Measurements from ENCODE around the gene LRRFIP1. TPM values are rescaled to one million over a fixed set of nuclear protein-coding genes. Genes with fewer than 3 reads are reported as not detected.

The LRRFIP1 gene
- total and polyA plus RNA-seq, 9 of the 15 experiments (the other 6 are each of a cell fraction or from before 2014, with no cell fraction given) = 13.1 to 45.2 (median 31.3) TPM

- 6% methylated on average over 15 of the region's 39 CpGs for WGBS (ENCODE audit: insufficient coverage, low coverage, missing lambda C conversion rate)
- Histone ChIP-seq H4K20me1 (replicated peaks; ENCODE audit: control insufficient read depth, insufficient read depth, low read length) (no peaks in the 10 kb centered on the region), H3K4me2 (ENCODE audit: insufficient read depth, low read length) (no peak overlapping the region), H3K36me3 (ENCODE audit: control insufficient read depth, insufficient read depth, low read length) (no peaks in the 10 kb centered on the region), H3K27me3 (ENCODE audit: control insufficient read depth in 2 of 2, insufficient read depth in 2 of 2, low read length in 2 of 2) (peaks cover 21 to 32% of the 10 kb centered on the region in 2 experiments; a peak in 4 of 5 replicates), H3K79me2 (ENCODE audit: control insufficient read depth, insufficient read depth, low read length) (no peaks in the 10 kb centered on the region), H3K9me3 (replicated peaks; ENCODE audit: control insufficient read depth, insufficient read depth, low read depth, low read length) (no peaks in the 10 kb centered on the region), H3K27ac (ENCODE audit: extremely low read depth, low read depth, low read length) (no peak overlapping the region), H3K4me3 (no peak overlapping the region), H3K9ac (ENCODE audit: insufficient read depth in 1 of 2, low read depth in 2 of 2, low read length in 2 of 2) (no peak overlapping the region), H3K4me1 (replicated peaks in 1 of 2; ENCODE audit: control insufficient read depth in 2 of 2, insufficient read depth in 2 of 2, low read length in 2 of 2) (peaks cover 0 to 10% of the 10 kb centered on the region in 2 experiments; a peak in 4 of 5 replicates), H3K9me1 (ENCODE audit: control insufficient read depth, insufficient read depth, low read length) (no peaks in the 10 kb centered on the region), H2AFZ (ENCODE audit: low read depth, low read length) (no peak overlapping the region)
- no TSS peak for BruUV-seq (replicated peaks)
- intact Hi-C loops (cut with micrococcal nuclease) (loop anchor here (1.0 kb wide), 1 partner anchor 72 kb away; no protein-coding TSS in a partner anchor), in situ Hi-C loops (cut with MboI) (no loop called here)
- POLR2A ChIA-PET = no interaction called here
- FAIRE-seq (peak; percentile 55), ATAC-seq (peak; percentile 91), DNase-seq (ENCODE audit: extremely low read depth in 1 of 4, low spot score in 3 of 4) (peak; percentile 46 to 65 (median 54))
- CTCF ChIA-PET (ENCODE audit: low intra/inter-chr PET ratio) = interaction anchor here (0.6 to 5.1 kb wide), 5 partner anchors 11 to 590 kb away, joined by 3 to 59 read pairs (median 3); no protein-coding TSS in a partner anchor
- peak; percentile 83 for TF ChIP-seq DEAF1 (CRISPR knock-in tag; IDR thresholded peaks at IDR 0.05)
- peak; percentile 54; the same call in 1 of the 2 replicates for TF ChIP-seq ZNF384 (IDR thresholded peaks at IDR 0.05; ENCODE audit: low read depth, low read length)
- no peak for TF ChIP-seq U2AF2 (optimal IDR thresholded peaks at IDR 0.05; ENCODE audit: low read depth, low read length)
- no peak for TF ChIP-seq NR2C1 (IDR thresholded peaks at IDR 0.05)
- no peak for TF ChIP-seq NR2C1 (tag; IDR thresholded peaks at IDR 0.05)
- TF ChIP-seq ZNF583 (CRISPR knock-in tag; IDR thresholded peaks at IDR 0.05) = no peak
- TF ChIP-seq SMC3 (conservative IDR thresholded peaks at IDR 0.05; ENCODE audit: insufficient read depth, low read depth, low read length) = peak; percentile 85
- peak; percentile 72 to 81 (median 75) for TF ChIP-seq CTCF (IDR thresholded peaks at IDR 0.05 in 2 of 3, conservative IDR thresholded peaks at IDR 0.05 in 1 of 3; ENCODE audit: insufficient read depth in 2 of 3, low read depth in 1 of 3, low read length in 3 of 3)
- TF ChIP-seq MAZ (CRISPR knock-in tag; conservative IDR thresholded peaks at IDR 0.05 in 1 of 2, IDR thresholded peaks at IDR 0.05 in 1 of 2) = 0 out of 4 replicates have a peak, but pooled peaks of 1 of the 2 experiments have one; percentile 24
- TF ChIP-seq JUNB (CRISPR knock-in tag; conservative IDR thresholded peaks at IDR 0.05) = no peak
- TF ChIP-seq MAFK (IDR thresholded peaks at IDR 0.05; ENCODE audit: low read length) = no peak
- peak; percentile 54; the same call in 1 of the 2 replicates for TF ChIP-seq STAG1 (CRISPR knock-in tag; IDR thresholded peaks at IDR 0.05; ENCODE audit: borderline replicate concordance)
- 0 out of 2 replicates have a peak, but pooled peaks have one; percentile 19 for TF ChIP-seq GATAD2B (IDR thresholded peaks at IDR 0.05; ENCODE audit: borderline replicate concordance)
- no peak for TF ChIP-seq MEF2D (tag; conservative IDR thresholded peaks at IDR 0.05; ENCODE audit: low read depth)
Observed at GRCh38 chr2:237673130-237674001, 46.0 kb downstream of the LRRFIP1 start.

Data from K562 (cell line).